HepG2 (cell line): ENCODE data around the gene TPBG. TPM values are rescaled to one million over a fixed set of nuclear protein-coding genes. Genes with fewer than 3 reads are reported as not detected.

Experiments used
- ATAC-seq: fragments of 200-7000 bp; cut with Tn5 transposase; 3 replicates; pipeline ENCODE4 v1.9.1; 2020; ENCODE audit warnings: mild to moderate bottlenecking, moderate library complexity
- BruUV-seq: library from RNA; stranded (reverse); fragments of 400-500 nt; replicated peaks from 2 replicates; lab custom pipeline; 2021; lab: Mats Ljungman, UMichigan
- CTCF ChIA-PET: fragments of 300-600 bp; formaldehyde crosslinking; extraction: SDS; loops from one replicate; lab custom pipeline; 2021; ENCODE audit warnings: low total read pairs, inconsistent platforms, low intra/inter-chr PET ratio; lab: Yijun Ruan, JAX
- POLR2A ChIA-PET: fragments of 350-600 bp; sonication (Branson Sonifier 250); formaldehyde crosslinking; loops from one replicate; lab custom pipeline; 2020; ENCODE audit warnings: antibody characterized with exemption, inconsistent platforms; lab: Yijun Ruan, JAX
- DNase-seq: peaks from one replicate; pipeline ENCODE4 v3.0.0-alpha.2; 2015; ENCODE audit warnings: low spot score
- FAIRE-seq: peaks from 3 replicates; lab custom pipeline; 2011; peaks lifted over from hg19 to GRCh38; lab: Jason Lieb, UNC
- H2AFZ ChIP-seq: one replicate; pipeline ENCODE4 v1.6.1; 2011; ENCODE audit warnings: low read length, inconsistent platforms
- H3K27ac ChIP-seq: fragments of 300-600 bp; 3 replicates; pipeline ENCODE4 v1.8.0; 2011; ENCODE audit warnings: mixed run types, mild to moderate bottlenecking, mixed read lengths, low read length, inconsistent platforms; ENCODE audit not compliant: insufficient read depth; ENCODE audit errors: extremely low read length
- H3K27me3 ChIP-seq, 2 experiments: fragments of 200-600 bp in 1 of 2; 2 replicates in 1 of 2; 3 replicates in 1 of 2; pipeline versions ENCODE4 v1.6.0 to v1.8.0; 2011; ENCODE audit warnings: low read length in 2 of 2, mild to moderate bottlenecking in 2 of 2, moderate library complexity in 2 of 2, inconsistent platforms in 1 of 2; ENCODE audit not compliant: insufficient read depth in 2 of 2, control insufficient read depth in 1 of 2
- H3K36me3 ChIP-seq, 2 experiments: fragments of 200-600 bp in 1 of 2; replicated peaks in 1 of 2; 2 replicates in 1 of 2; 3 replicates in 1 of 2; pipeline versions ENCODE4 v1.5.1 to v1.8.0; 2011; ENCODE audit warnings: low read length in 2 of 2, inconsistent platforms in 1 of 2; ENCODE audit not compliant: insufficient read depth in 2 of 2, control insufficient read depth in 1 of 2
- H3K4me1 ChIP-seq: 2 replicates; pipeline ENCODE4 v1.5.1; 2012; ENCODE audit warnings: low read length, inconsistent platforms; ENCODE audit not compliant: insufficient read depth
- H3K4me2 ChIP-seq: 2 replicates; pipeline ENCODE4 v1.6.0; 2011; ENCODE audit warnings: low read depth, low read length, inconsistent platforms
- H3K4me3 ChIP-seq, 3 experiments: fragments of 200-600 bp in 1 of 3; sonication (generic), shearing (Covaris generic) in 1 of 3; replicated peaks in 1 of 3; 2 replicates each; pipeline ENCODE4 v1.5.1; 2011 to 2016; ENCODE audit warnings: low read length in 3 of 3, inconsistent platforms in 2 of 3, low read depth in 2 of 3, mild to moderate bottlenecking in 2 of 3, control low read depth in 1 of 3, mixed read lengths in 1 of 3; ENCODE audit not compliant: insufficient read depth in 1 of 3
- H3K79me2 ChIP-seq: one replicate; pipeline ENCODE4 v1.6.1; 2011; ENCODE audit warnings: low read length, inconsistent platforms; ENCODE audit not compliant: insufficient read depth
- H3K9ac ChIP-seq: 2 replicates; pipeline ENCODE4 v1.6.0; 2011; ENCODE audit warnings: mild to moderate bottlenecking, low read depth, low read length, inconsistent platforms; ENCODE audit not compliant: insufficient read depth
- H3K9me3 ChIP-seq: 2 replicates; pipeline ENCODE4 v1.5.1; 2012; ENCODE audit warnings: mild to moderate bottlenecking, low read length
- H4K20me1 ChIP-seq: 2 replicates; pipeline ENCODE4 v1.6.0; 2011; ENCODE audit warnings: inconsistent platforms, mild to moderate bottlenecking, low read length, moderate library complexity; ENCODE audit not compliant: insufficient read depth
- ESRRA ChIP-seq: sonication (generic); formaldehyde crosslinking; IDR thresholded peaks from 2 replicates; pipeline ENCODE4 v1.5.1; 2020; ENCODE audit warnings: mild to moderate bottlenecking, low read depth, missing genetic modification reagents
- MEIS2 ChIP-seq: sonication (generic); formaldehyde crosslinking; IDR thresholded peaks from 2 replicates; pipeline ENCODE4 v1.9.0; 2021; ENCODE audit warnings: mild to moderate bottlenecking, missing genetic modification reagents
- NFATC3 ChIP-seq: sonication (generic); formaldehyde crosslinking; IDR thresholded peaks from 2 replicates; pipeline ENCODE4 v1.5.1; 2020; ENCODE audit warnings: mild to moderate bottlenecking, missing genetic modification reagents
- PAX8 ChIP-seq: sonication (generic); formaldehyde crosslinking; IDR thresholded peaks from 2 replicates; pipeline ENCODE4 v1.8.0; 2022; ENCODE audit warnings: mild to moderate bottlenecking, missing genetic modification reagents, borderline replicate concordance
- SALL1 ChIP-seq: sonication (generic); formaldehyde crosslinking; IDR thresholded peaks from 2 replicates; pipeline ENCODE4 v1.8.0; 2022; ENCODE audit warnings: mild to moderate bottlenecking, missing genetic modification reagents
- SRSF1 ChIP-seq: fragments of 200-400 bp; formaldehyde crosslinking; optimal IDR thresholded peaks from 2 replicates; pipeline ENCODE3; 2017; ENCODE audit warnings: mild to moderate bottlenecking, low read depth, low read length, moderate library complexity
- TP53 ChIP-seq: sonication (generic); formaldehyde crosslinking; conservative IDR thresholded peaks from 2 replicates; pipeline ENCODE4 v1.4.0; 2020; ENCODE audit warnings: missing genetic modification reagents
- ZNF101 ChIP-seq: sonication (generic); formaldehyde crosslinking; IDR thresholded peaks from 2 replicates; pipeline ENCODE4 v1.4.0; 2020; ENCODE audit warnings: mild to moderate bottlenecking, low read depth, missing genetic modification reagents, borderline replicate concordance
- ZNF552 ChIP-seq: sonication (generic); formaldehyde crosslinking; IDR thresholded peaks from 2 replicates; pipeline ENCODE4 v1.9.0; 2022; ENCODE audit warnings: missing genetic modification reagents, mild to moderate bottlenecking, borderline replicate concordance
- ZNF619 ChIP-seq: sonication (generic); formaldehyde crosslinking; IDR thresholded peaks from 2 replicates; pipeline ENCODE4 v1.4.0; 2020; ENCODE audit warnings: mild to moderate bottlenecking, missing genetic modification reagents
- ZNF761 ChIP-seq: sonication (generic); formaldehyde crosslinking; conservative IDR thresholded peaks from 2 replicates; pipeline ENCODE4 v1.4.0; 2020; ENCODE audit warnings: mild to moderate bottlenecking, missing genetic modification reagents
- WGBS: methylation state at CpG from one replicate; pipeline ENCODE4 v1.1.6; 2017; ENCODE audit warnings: low lambda C conversion rate; 5-methylcytosine and 5-hydroxymethylcytosine counted together
- in situ Hi-C: cut with HindIII; loops from 2 replicates; pipeline ENCODE4 v1.10.0; 2017; ENCODE audit warnings: low pct_unique_long_range_greater_than_20kb; ENCODE audit not compliant: extremely low pct_ligation_motif_present
- intact Hi-C: fragments of 100-400 bp; cut with micrococcal nuclease; formaldehyde crosslinking; loops from one replicate; pipeline ENCODE4 v1.10.0; 2022; ENCODE audit not compliant: unreplicated experiment
- polyA plus RNA-seq, 8 experiments: library from polyadenylated mRNA; depleted of rRNA in 3 of 8; stranded (reverse) in 7 of 8; unstranded in 1 of 8; fragments of >200 nt; fragmentation: Illumina TruSeq in 4 of 8; extraction: Trizol in 4 of 8; gene quantifications; 2 replicates each; pipeline versions ENCODE4 v1.2.1 to v1.2.3, GENCODE V29; 2011 to 2016; ENCODE audit warnings: low read depth in 4 of 8, missing spikeins in 1 of 8, mixed read lengths in 1 of 8; ENCODE audit not compliant: insufficient read depth in 1 of 8
- total RNA-seq, 5 experiments: library from RNA; depleted of rRNA; stranded (reverse); fragments of >200 nt; fragmentation: Illumina TruSeq; extraction: Trizol; gene quantifications; 2 replicates each; pipeline ENCODE4 v1.2.3, GENCODE V29; 2016; ENCODE audit warnings: low read depth in 1 of 5
- TF ChIP-seq, protein P1 (sequence below): sonication (generic); formaldehyde crosslinking; IDR thresholded peaks from 2 replicates; pipeline ENCODE4 v1.4.0; 2020; ENCODE audit warnings: mild to moderate bottlenecking, missing genetic modification reagents

TPBG gene
- total and polyA plus RNA-seq, 2 of the 13 experiments (the other 11 are each of a cell fraction or from before 2014, with no cell fraction given) = 0.73 to 0.75 TPM

DNA sequence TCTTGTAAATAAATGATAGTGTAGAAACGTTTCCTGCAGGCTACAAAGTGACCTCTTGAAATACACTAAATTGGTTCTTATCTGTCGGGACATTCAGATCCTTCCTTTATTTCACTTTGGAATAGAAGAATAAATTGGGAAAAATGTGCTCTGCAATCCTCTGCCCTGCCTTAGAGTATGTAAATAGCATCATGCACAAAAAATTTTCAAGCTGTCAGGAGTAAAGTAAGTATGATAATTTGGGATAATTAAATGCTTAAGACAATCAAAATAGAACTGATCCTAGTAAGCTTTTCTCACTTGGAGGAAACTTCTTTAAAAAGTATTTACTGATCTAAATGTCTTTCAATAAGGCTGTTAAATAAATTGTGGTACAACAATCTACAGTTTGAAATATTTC, 3.1 kb upstream of the TPBG start:
- Histone ChIP-seq H3K27ac (no peak overlapping the region), H3K4me3 (no peak overlapping the region), H4K20me1 (no peaks in the 10 kb centered on the region), H3K79me2 (no peaks in the 10 kb centered on the region), H3K36me3 (no peaks in the 10 kb centered on the region), H3K9me3 (no peaks in the 10 kb centered on the region), H2AFZ (no peak overlapping the region), H3K27me3 (peaks cover 0 to 22% of the 10 kb centered on the region in 2 experiments; a peak in 2 of 5 replicates), H3K4me2 (no peak overlapping the region), H3K9ac (no peak overlapping the region), H3K4me1 (peaks cover 5% of the 10 kb centered on the region; the same call in 1 of the 2 replicates)
- DNase-seq = no peak
- ATAC-seq = no peak
- no peak for TF ChIP-seq ZNF619 (CRISPR knock-in tag)
- TF ChIP-seq MEIS2 (CRISPR knock-in tag) = no peak
- no peak for TF ChIP-seq TP53
- TF ChIP-seq ZNF101 (CRISPR knock-in tag) = no peak
- no peak for TF ChIP-seq ZNF552 (CRISPR knock-in tag)
- TF ChIP-seq ESRRA (CRISPR knock-in tag) = no peak
- TF ChIP-seq ZNF761 = no peak
- TF ChIP-seq PAX8 (CRISPR knock-in tag) = no peak
- TF ChIP-seq SALL1 (CRISPR knock-in tag) = no peak
- TF ChIP-seq SRSF1 = no peak
- TF ChIP-seq, protein P1, sequence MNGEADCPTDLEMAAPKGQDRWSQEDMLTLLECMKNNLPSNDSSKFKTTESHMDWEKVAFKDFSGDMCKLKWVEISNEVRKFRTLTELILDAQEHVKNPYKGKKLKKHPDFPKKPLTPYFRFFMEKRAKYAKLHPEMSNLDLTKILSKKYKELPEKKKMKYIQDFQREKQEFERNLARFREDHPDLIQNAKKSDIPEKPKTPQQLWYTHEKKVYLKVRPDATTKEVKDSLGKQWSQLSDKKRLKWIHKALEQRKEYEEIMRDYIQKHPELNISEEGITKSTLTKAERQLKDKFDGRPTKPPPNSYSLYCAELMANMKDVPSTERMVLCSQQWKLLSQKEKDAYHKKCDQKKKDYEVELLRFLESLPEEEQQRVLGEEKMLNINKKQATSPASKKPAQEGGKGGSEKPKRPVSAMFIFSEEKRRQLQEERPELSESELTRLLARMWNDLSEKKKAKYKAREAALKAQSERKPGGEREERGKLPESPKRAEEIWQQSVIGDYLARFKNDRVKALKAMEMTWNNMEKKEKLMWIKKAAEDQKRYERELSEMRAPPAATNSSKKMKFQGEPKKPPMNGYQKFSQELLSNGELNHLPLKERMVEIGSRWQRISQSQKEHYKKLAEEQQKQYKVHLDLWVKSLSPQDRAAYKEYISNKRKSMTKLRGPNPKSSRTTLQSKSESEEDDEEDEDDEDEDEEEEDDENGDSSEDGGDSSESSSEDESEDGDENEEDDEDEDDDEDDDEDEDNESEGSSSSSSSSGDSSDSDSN = no peak
- TF ChIP-seq NFATC3 (CRISPR knock-in tag) = no peak
- WGBS = 0% methylated on average over 2 of the region's 2 CpGs
- intact Hi-C loops = loop anchor here (5.0 kb wide), 1 partner anchor 108 kb away; no protein-coding TSS in a partner anchor
- in situ Hi-C loops = loop anchor here (10.0 kb wide), 1 partner anchor 694 kb away; no protein-coding TSS in a partner anchor
- ChIA-PET CTCF (no interaction called here), POLR2A (no interaction called here)
- no TSS peak for BruUV-seq
- FAIRE-seq = no peak
